HepG2 (cell line): Measurements from ENCODE around the gene TKTL1. TPM values are rescaled to one million over a fixed set of nuclear protein-coding genes. Genes with fewer than 3 reads are reported as not detected.

Experiments
- DNMT1 ChIP-seq: sonication (generic); formaldehyde crosslinking; IDR thresholded peaks from 2 replicates; pipeline ENCODE4 v1.5.1; 2020; ENCODE audit warnings: mild to moderate bottlenecking, missing genetic modification reagents
- GABPB1 ChIP-seq: IDR thresholded peaks from 2 replicates; pipeline ENCODE4 v1.6.1; 2016; ENCODE audit warnings: mild to moderate bottlenecking, missing genetic modification reagents, moderate library complexity, missing compliant biosample characterization
- GATAD1 ChIP-seq: IDR thresholded peaks from 2 replicates; pipeline ENCODE4 v1.6.1; 2016; ENCODE audit warnings: missing genetic modification reagents, missing compliant biosample characterization
- HIVEP1 ChIP-seq: sonication (generic); formaldehyde crosslinking; IDR thresholded peaks from 2 replicates; pipeline ENCODE4 v1.4.0; 2020; ENCODE audit warnings: mild to moderate bottlenecking, missing genetic modification reagents
- HMGXB3 ChIP-seq: sonication (generic); formaldehyde crosslinking; IDR thresholded peaks from 2 replicates; pipeline ENCODE4 v1.4.0; 2020; ENCODE audit warnings: missing genetic modification reagents, borderline replicate concordance
- KAT2B ChIP-seq: fragments of 150-350 bp; IDR thresholded peaks from 2 replicates; pipeline ENCODE4 v1.6.1; 2014; ENCODE audit warnings: low read depth, low read length, borderline replicate concordance
- KLF9 ChIP-seq: IDR thresholded peaks from 2 replicates; pipeline ENCODE4 v1.6.1; 2016; ENCODE audit warnings: low read depth
- MXI1 ChIP-seq: IDR thresholded peaks from 3 replicates; pipeline ENCODE4 v1.6.1; 2012; ENCODE audit warnings: low read depth, low read length, inconsistent platforms, borderline replicate concordance
- NFE2L2 ChIP-seq: fragments of 150-350 bp; IDR thresholded peaks from 2 replicates; pipeline ENCODE4 v1.6.1; 2014; ENCODE audit warnings: low read length
- POLR2A ChIP-seq, 2 experiments: IDR thresholded peaks; 2 replicates each; pipeline ENCODE4 v1.6.1; 2011; ENCODE audit warnings: low read depth in 2 of 2, low read length in 2 of 2, mild to moderate bottlenecking in 1 of 2, moderate library complexity in 1 of 2; ENCODE audit not compliant: insufficient read depth in 1 of 2
- PRPF4 ChIP-seq: fragments of 200-400 bp; formaldehyde crosslinking; IDR thresholded peaks from 2 replicates; pipeline ENCODE4 v1.6.1; 2016; ENCODE audit warnings: low read length, low read depth; ENCODE audit not compliant: poor library complexity, severe bottlenecking
- SALL2 ChIP-seq: sonication (generic); formaldehyde crosslinking; IDR thresholded peaks from 2 replicates; pipeline ENCODE4 v1.8.1; 2023; ENCODE audit warnings: mild to moderate bottlenecking, missing genetic modification reagents, inconsistent platforms
- SCMH1 ChIP-seq: sonication (generic); formaldehyde crosslinking; IDR thresholded peaks from 2 replicates; pipeline ENCODE4 v1.9.0; 2021; ENCODE audit warnings: missing genetic modification reagents, mild to moderate bottlenecking, borderline replicate concordance
- UBTF ChIP-seq: sonication (generic); formaldehyde crosslinking; IDR thresholded peaks from 2 replicates; pipeline ENCODE4 v1.4.0; 2020; ENCODE audit warnings: mild to moderate bottlenecking, missing genetic modification reagents
- ZNF296 ChIP-seq: sonication (generic); formaldehyde crosslinking; conservative IDR thresholded peaks from 2 replicates; pipeline ENCODE4 v1.5.0; 2020; ENCODE audit warnings: mild to moderate bottlenecking, missing genetic modification reagents
- ZNF564 ChIP-seq: sonication (generic); formaldehyde crosslinking; IDR thresholded peaks from 2 replicates; pipeline ENCODE4 v1.8.1; 2023; ENCODE audit warnings: mild to moderate bottlenecking, missing genetic modification reagents
- ZNF598 ChIP-seq: sonication (generic); formaldehyde crosslinking; IDR thresholded peaks from 2 replicates; pipeline ENCODE4 v1.5.1; 2020; ENCODE audit warnings: mild to moderate bottlenecking, missing genetic modification reagents, borderline replicate concordance
- ZNF619 ChIP-seq: sonication (generic); formaldehyde crosslinking; IDR thresholded peaks from 2 replicates; pipeline ENCODE4 v1.4.0; 2020; ENCODE audit warnings: mild to moderate bottlenecking, missing genetic modification reagents
- ZNF709 ChIP-seq: sonication (generic); formaldehyde crosslinking; IDR thresholded peaks from 2 replicates; pipeline ENCODE4 v1.5.0; 2020; ENCODE audit warnings: mild to moderate bottlenecking, missing genetic modification reagents
- ZNF710 ChIP-seq: sonication (generic); formaldehyde crosslinking; IDR thresholded peaks from 2 replicates; pipeline ENCODE4 v1.5.0; 2020; ENCODE audit warnings: mild to moderate bottlenecking, missing genetic modification reagents, borderline replicate concordance
- ZSCAN31 ChIP-seq: sonication (generic); formaldehyde crosslinking; IDR thresholded peaks from 2 replicates; pipeline ENCODE4 v1.5.0; 2020; ENCODE audit warnings: low read depth, mild to moderate bottlenecking, missing genetic modification reagents
- ZSCAN9 ChIP-seq: IDR thresholded peaks from 2 replicates; pipeline ENCODE4 v1.6.1; 2016; ENCODE audit warnings: borderline replicate concordance
- polyA plus RNA-seq, 8 experiments: library from polyadenylated mRNA; depleted of rRNA in 3 of 8; stranded (reverse) in 7 of 8; unstranded in 1 of 8; fragments of >200 nt; fragmentation: Illumina TruSeq in 4 of 8; extraction: Trizol in 4 of 8; gene quantifications; 2 replicates each; pipeline versions ENCODE4 v1.2.1 to v1.2.3, GENCODE V29; 2011 to 2016; ENCODE audit warnings: low read depth in 4 of 8, missing spikeins in 1 of 8, mixed read lengths in 1 of 8; ENCODE audit not compliant: insufficient read depth in 1 of 8
- total RNA-seq, 5 experiments: library from RNA; depleted of rRNA; stranded (reverse); fragments of >200 nt; fragmentation: Illumina TruSeq; extraction: Trizol; gene quantifications; 2 replicates each; pipeline ENCODE4 v1.2.3, GENCODE V29; 2016; ENCODE audit warnings: low read depth in 1 of 5

The TKTL1 gene
- total and polyA plus RNA-seq, 2 of the 13 experiments (the other 11 are each of a cell fraction or from before 2014, with no cell fraction given) = not detected

- TF ChIP-seq HMGXB3 (CRISPR knock-in tag) (peak; percentile 58; the same call in 1 of the 2 replicates), MXI1 (peak; percentile 53; the same call in 1 of the 3 replicates), GATAD1 (CRISPR knock-in tag) (peak; percentile 30; the same call in 1 of the 2 replicates), KAT2B (no peak), ZNF709 (CRISPR knock-in tag) (peak; percentile 71; the same call in 1 of the 2 replicates), UBTF (CRISPR knock-in tag) (peak; percentile 55), DNMT1 (CRISPR knock-in tag) (0 out of 2 replicates have a peak, but pooled peaks have one; percentile 36), ZNF564 (CRISPR knock-in tag) (no peak), SALL2 (CRISPR knock-in tag) (no peak), POLR2A (IDR thresholded peaks at IDR 0.05; ENCODE audit: insufficient read depth in 1 of 2, low read depth in 2 of 2, low read length in 2 of 2) (peak in 1 of 2 experiments; percentile 89; a peak in 2 of 4 replicates), ZSCAN9 (CRISPR knock-in tag) (0 out of 2 replicates have a peak, but pooled peaks have one; percentile 58), ZNF710 (CRISPR knock-in tag) (peak; percentile 60; the same call in 1 of the 2 replicates), PRPF4 (no peak), GABPB1 (peak; percentile 72), HIVEP1 (CRISPR knock-in tag) (0 out of 2 replicates have a peak, but pooled peaks have one; percentile 22), ZSCAN31 (CRISPR knock-in tag) (peak; percentile 45; the same call in 1 of the 2 replicates), ZNF296 (CRISPR knock-in tag) (no peak), ZNF598 (CRISPR knock-in tag) (0 out of 2 replicates have a peak, but pooled peaks have one; percentile 55), KLF9 (CRISPR knock-in tag) (0 out of 2 replicates have a peak, but pooled peaks have one; percentile 31), ZNF619 (CRISPR knock-in tag) (no peak), NFE2L2 (no peak), SCMH1 (CRISPR knock-in tag) (no peak)
These were observed 75.6 kb downstream of the TKTL1 start (continued) for GRCh38 chrX:154371017-154371788.
